A673 (cell line): Measurements from ENCODE around the gene FAM47E. TPM values are rescaled to one million over a fixed set of nuclear protein-coding genes. Genes with fewer than 3 reads are reported as not detected.

Source experiments
- BruUV-seq: library from RNA; stranded (reverse); fragments of 400-500 nt; replicated peaks from 2 replicates; lab custom pipeline; 2021; lab: Mats Ljungman, UMichigan
- CTCF ChIA-PET: fragments of 300-600 bp; sonication (Branson Sonifier 250); formaldehyde crosslinking; loops from one replicate; lab custom pipeline; 2022; ENCODE audit warnings: antibody characterized with exemption; lab: Charles Lee
- POLR2A ChIA-PET: fragments of 300-600 bp; sonication (Branson Sonifier 250); formaldehyde crosslinking; loops from one replicate; lab custom pipeline; 2022; ENCODE audit warnings: antibody characterized with exemption; ENCODE audit not compliant: low non-redundant PET; lab: Charles Lee
- DNase-seq: peaks from one replicate; pipeline ENCODE4 v3.0.0-alpha.2; 2015; ENCODE audit warnings: low spot score
- H3K27ac ChIP-seq: fragments of 200-600 bp; sonication (generic); 2 replicates; pipeline ENCODE4 v1.5.1; 2016; ENCODE audit warnings: mixed run types, low read depth, mild to moderate bottlenecking, mixed read lengths, antibody characterized with exemption, low read length; ENCODE audit not compliant: poor library complexity, severe bottlenecking
- H3K27me3 ChIP-seq: fragments of 200-600 bp; sonication (generic); replicated peaks from 2 replicates; pipeline ENCODE4 v1.6.1; 2017; ENCODE audit warnings: mixed run types, low read depth, mild to moderate bottlenecking, mixed read lengths, antibody characterized with exemption, low read length; ENCODE audit not compliant: insufficient read depth, poor library complexity
- H3K36me3 ChIP-seq: fragments of 200-600 bp; sonication (generic); 2 replicates; pipeline ENCODE4 v1.6.1; 2016; ENCODE audit warnings: mixed run types, mild to moderate bottlenecking, mixed read lengths, antibody characterized with exemption, low read length; ENCODE audit not compliant: insufficient read depth, poor library complexity, severe bottlenecking
- H3K4me1 ChIP-seq: fragments of 200-600 bp; sonication (generic); 2 replicates; pipeline ENCODE4 v1.6.1; 2017; ENCODE audit warnings: mixed run types, mild to moderate bottlenecking, mixed read lengths, antibody characterized with exemption, low read length; ENCODE audit not compliant: insufficient read depth, poor library complexity, severe bottlenecking
- H3K4me3 ChIP-seq: fragments of 200-600 bp; sonication (generic); 2 replicates; pipeline ENCODE4 v1.5.1; 2016; ENCODE audit warnings: low read depth, mixed run types, mild to moderate bottlenecking, mixed read lengths, low read length; ENCODE audit not compliant: poor library complexity, severe bottlenecking
- H3K9me3 ChIP-seq: fragments of 200-600 bp; sonication (generic); 2 replicates; pipeline ENCODE4 v1.6.1; 2016; ENCODE audit warnings: mixed run types, low read depth, mild to moderate bottlenecking, mixed read lengths, antibody characterized with exemption, low read length; ENCODE audit not compliant: poor library complexity, severe bottlenecking
- CTCF ChIP-seq: fragments of 300-800, 200-600 bp; sonication (generic); conservative IDR thresholded peaks from 2 replicates; pipeline ENCODE4 v1.5.1; 2017; ENCODE audit warnings: low read depth, mild to moderate bottlenecking, antibody characterized with exemption, low read length, moderate library complexity, mixed read lengths
- EZH2 ChIP-seq: fragments of 200-600 bp; sonication (generic); IDR thresholded peaks from 2 replicates; pipeline ENCODE4 v1.6.1; 2017; ENCODE audit warnings: borderline replicate concordance, low read depth, mild to moderate bottlenecking, mixed read lengths, antibody characterized with exemption, low read length; ENCODE audit not compliant: poor library complexity, severe bottlenecking
- intact Hi-C: fragments of 100-400 bp; cut with micrococcal nuclease; formaldehyde crosslinking; loops from one replicate; pipeline ENCODE4 v1.10.0; 2022; ENCODE audit not compliant: unreplicated experiment
- total RNA-seq: library from RNA; stranded (reverse); gene quantifications from 2 replicates; pipeline ENCODE4 v1.2.3, GENCODE V29; 2021

FAM47E gene
- total RNA-seq, 1 experiment from 2014 or later = 0.21 TPM

- intact Hi-C loops = no loop called here
Measured at GRCh38 chr4:76305033-76305687, 53.6 kb downstream of the FAM47E start.

GRCh38 chr4:76305971-76306881 lies 54.7 kb downstream of the FAM47E start, which contains the start of gene STBD1:
Gene STBD1 (plus strand): TSS chr4:76306733. CDS start chr4:76306770, 37 bp downstream.
- BruUV-seq = no TSS peak
- CTCF ChIA-PET = no interaction called here
- POLR2A ChIA-PET = no interaction called here
- intact Hi-C loops = no loop called here
- no peak within 1 kb of the TSS for H3K27ac ChIP-seq
- peak within 1 kb of the TSS; percentile 50 for H3K4me3 ChIP-seq
- H3K9me3 ChIP-seq = no peaks in the 10 kb centered on the region
- no peaks in the 10 kb centered on the region for H3K4me1 ChIP-seq
- peak; percentile 20 for DNase-seq
- H3K27me3 ChIP-seq = peaks cover 3% of the 10 kb centered on the region
- no peak for TF ChIP-seq EZH2
- no peak for TF ChIP-seq CTCF
- H3K36me3 ChIP-seq = no peaks in the 10 kb centered on the region

More at GRCh38 chr4:76305033-76305687, 53.6 kb downstream of the FAM47E start:
- H3K4me1 ChIP-seq = no peaks in the 10 kb centered on the region
- TF ChIP-seq EZH2 (no peak), CTCF (no peak)
- no peaks in the 10 kb centered on the region for H3K36me3 ChIP-seq
- H3K27ac ChIP-seq = no peak overlapping the region
- DNase-seq = no peak
- H3K27me3 ChIP-seq = peaks cover 3% of the 10 kb centered on the region
- BruUV-seq = no TSS peak
- ChIA-PET CTCF (no interaction called here), POLR2A (no interaction called here)
- no peaks in the 10 kb centered on the region for H3K9me3 ChIP-seq
- no peak overlapping the region for H3K4me3 ChIP-seq

- intact Hi-C loops = no loop called here
- no TSS peak for BruUV-seq
- ChIA-PET CTCF (no interaction called here), POLR2A (no interaction called here)
- Histone ChIP-seq H3K36me3 (no peaks in the 10 kb centered on the region), H3K27me3 (peaks cover 3% of the 10 kb centered on the region), H3K27ac (no peak overlapping the region), H3K4me1 (no peaks in the 10 kb centered on the region), H3K4me3 (peak overlapping the region; percentile 50), H3K9me3 (no peaks in the 10 kb centered on the region)
- DNase-seq = peak; percentile 1
- TF ChIP-seq EZH2 (no peak), CTCF (peak; percentile 29; the same call in 1 of the 2 replicates)
Measured at GRCh38 chr4:76306882-76307659, 55.5 kb downstream of the FAM47E start.
